Epithelial cell of umbilical artery (primary cell): ENCODE results near the gene SH3TC2. TPM values are rescaled to one million over a fixed set of nuclear protein-coding genes. Genes with fewer than 3 reads are reported as not detected.

ENCODE experiments used
- total RNA-seq: library from RNA; depleted of rRNA; stranded (reverse); fragments of >200 nt; gene quantifications from 2 replicates; pipeline ENCODE4 v1.2.3, GENCODE V29; 2014

SH3TC2 gene
- total RNA-seq, result 5.8 and 7.8 TPM in 2 replicates

DNA sequence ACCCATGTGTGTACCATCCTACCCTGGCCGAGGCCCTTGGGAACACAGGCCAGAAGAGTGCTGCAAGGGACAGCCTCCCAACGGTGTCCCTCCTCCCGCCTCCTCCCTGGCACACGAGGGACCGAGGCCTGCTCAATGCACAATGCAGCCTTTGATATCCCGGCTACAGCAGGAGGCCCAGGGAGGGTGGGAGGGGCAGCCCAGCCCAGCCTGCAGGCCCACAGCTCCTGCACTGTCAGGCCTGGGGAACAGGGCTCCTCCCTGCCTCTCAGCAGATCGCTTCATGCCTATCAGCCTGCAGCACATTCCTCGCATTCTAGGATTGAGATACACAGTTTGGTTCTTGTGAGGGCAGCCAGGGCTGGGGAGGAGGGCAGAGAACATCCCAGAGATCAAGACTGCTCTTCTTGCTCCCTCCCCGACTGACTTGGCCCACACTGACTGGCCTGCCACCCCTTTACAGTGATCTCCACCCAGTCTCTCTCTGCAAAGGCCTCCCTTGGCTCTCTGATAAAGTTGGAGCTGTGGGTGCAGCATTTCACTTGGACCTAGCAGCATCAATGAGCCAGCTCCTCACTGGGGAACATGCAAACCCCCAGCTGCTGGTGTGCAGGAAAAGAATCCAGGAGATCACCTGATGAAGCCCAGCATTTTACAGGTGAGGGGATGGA lies at the start of gene SH3TC2:
SH3TC2 (minus strand) TSS at position 46 of the 671 bp plus-strand sequence; CDS start at position 6, 40 bp downstream.

Other genes with a start within 250 kb of the SH3TC2 start
- gene ADRB2, start 236.5 kb downstream of the SH3TC2 start, total RNA-seq, result 0.97 and 3.8 TPM in 2 replicates
- 4.5 and 8.8 TPM in 2 replicates for gene ABLIM3, start 78.4 kb upstream of the SH3TC2 start, total RNA-seq
- 54.0 and 70.5 TPM in 2 replicates for gene AFAP1L1, start 208.8 kb upstream of the SH3TC2 start, total RNA-seq